ENCODE measurements around the gene KLK6. TPM values are rescaled to one million over a fixed set of nuclear protein-coding genes. Genes with fewer than 3 reads are reported as not detected.

KLK6 gene
- total and polyA plus RNA-seq, 11 donors, result not detected

DNA sequence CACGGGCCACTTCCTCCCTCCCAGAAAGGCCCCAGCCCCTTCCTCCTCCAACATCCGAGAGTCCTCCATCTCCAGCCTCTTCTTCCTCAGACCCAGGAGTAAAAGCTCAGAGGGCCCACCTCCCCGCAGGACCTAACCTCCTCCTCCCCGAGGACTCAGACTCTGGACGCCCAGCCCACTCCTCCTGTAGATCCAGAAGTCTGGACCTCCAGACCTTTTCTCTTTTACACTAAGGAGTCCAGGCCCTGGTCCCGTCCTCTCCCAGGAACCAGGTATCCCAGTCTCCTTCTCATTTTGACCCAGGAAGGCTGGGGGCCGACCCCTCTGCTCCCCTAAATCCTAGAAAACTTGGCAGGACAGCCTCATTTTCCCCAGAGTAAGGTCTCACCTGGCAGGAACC is 33.9 kb upstream of the KLK6 start:
- intact Hi-C loops (cut with DNase I), result no loop called here
- WGBS, 4 donors, result 73 to 81% (median 78%) methylated on average over 7 of the region's 7 CpGs
- peaks cover 11 to 73% (median 29%) of the 10 kb centered on the region in 9 donors for H3K27me3 ChIP-seq

DNA sequence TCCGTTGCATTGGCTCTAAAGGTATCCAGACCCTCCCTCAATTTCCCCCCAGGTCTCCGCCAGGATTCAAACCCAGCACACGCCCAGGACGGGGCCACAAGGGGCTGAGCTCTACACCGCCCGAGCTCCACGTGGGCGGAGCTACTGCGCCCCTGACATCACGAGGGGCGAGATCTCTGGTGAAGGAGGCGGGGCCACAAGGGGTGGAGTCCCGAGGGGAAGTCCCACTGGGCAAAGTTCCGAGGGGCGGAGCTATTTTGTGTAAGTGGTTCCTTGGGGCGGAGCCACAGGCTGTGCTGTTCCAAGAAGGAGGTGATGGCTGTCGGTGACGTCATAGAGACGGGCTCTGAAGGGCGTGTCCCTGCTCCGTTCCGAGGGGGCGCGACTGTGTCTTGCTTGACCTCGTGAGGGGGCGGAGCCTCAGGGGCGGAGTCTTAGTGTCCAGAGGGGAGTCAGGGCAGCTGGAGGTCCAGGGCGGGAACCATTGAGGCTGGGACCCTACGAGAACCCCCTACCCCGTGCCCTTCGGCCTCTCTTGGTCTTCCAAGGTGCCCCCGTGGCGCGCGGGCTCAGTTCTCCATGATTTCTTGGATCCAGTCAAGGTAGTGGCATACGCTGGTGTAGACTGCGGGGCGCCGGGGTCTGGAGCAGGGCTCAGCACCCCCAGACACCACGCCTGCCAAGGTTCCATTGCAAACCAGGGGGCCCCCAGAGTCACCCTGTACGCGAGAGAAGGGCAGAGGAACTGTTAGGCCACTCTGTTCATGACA is 33.3 kb upstream of the KLK6 start:
- ATAC-seq, result no peak
- TF ChIP-seq POLR2A (IDR thresholded peaks at IDR 0.05), result no peak
- TF ChIP-seq, protein P1, sequence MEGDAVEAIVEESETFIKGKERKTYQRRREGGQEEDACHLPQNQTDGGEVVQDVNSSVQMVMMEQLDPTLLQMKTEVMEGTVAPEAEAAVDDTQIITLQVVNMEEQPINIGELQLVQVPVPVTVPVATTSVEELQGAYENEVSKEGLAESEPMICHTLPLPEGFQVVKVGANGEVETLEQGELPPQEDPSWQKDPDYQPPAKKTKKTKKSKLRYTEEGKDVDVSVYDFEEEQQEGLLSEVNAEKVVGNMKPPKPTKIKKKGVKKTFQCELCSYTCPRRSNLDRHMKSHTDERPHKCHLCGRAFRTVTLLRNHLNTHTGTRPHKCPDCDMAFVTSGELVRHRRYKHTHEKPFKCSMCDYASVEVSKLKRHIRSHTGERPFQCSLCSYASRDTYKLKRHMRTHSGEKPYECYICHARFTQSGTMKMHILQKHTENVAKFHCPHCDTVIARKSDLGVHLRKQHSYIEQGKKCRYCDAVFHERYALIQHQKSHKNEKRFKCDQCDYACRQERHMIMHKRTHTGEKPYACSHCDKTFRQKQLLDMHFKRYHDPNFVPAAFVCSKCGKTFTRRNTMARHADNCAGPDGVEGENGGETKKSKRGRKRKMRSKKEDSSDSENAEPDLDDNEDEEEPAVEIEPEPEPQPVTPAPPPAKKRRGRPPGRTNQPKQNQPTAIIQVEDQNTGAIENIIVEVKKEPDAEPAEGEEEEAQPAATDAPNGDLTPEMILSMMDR (IDR thresholded peaks at IDR 0.05), result no peak
- 23 to 65% (median 54%) methylated on average over 25 to 42 of the region's 42 CpGs for WGBS, 4 donors

More for the DNA sequence above, 33.9 kb upstream of the KLK6 start:
- Histone ChIP-seq H3K4me1 (no peaks in the 10 kb centered on the region), H3K36me3 (no peaks in the 10 kb centered on the region), H3K4me3 (no peak overlapping the region), H3K27ac (no peak overlapping the region), H3K9me3 (no peaks in the 10 kb centered on the region)
- TF ChIP-seq, protein P1 (IDR thresholded peaks at IDR 0.05), result no peak
- TF ChIP-seq POLR2A (IDR thresholded peaks at IDR 0.05), result no peak
- DNase-seq (no peak), ATAC-seq (no peak)

DNA sequence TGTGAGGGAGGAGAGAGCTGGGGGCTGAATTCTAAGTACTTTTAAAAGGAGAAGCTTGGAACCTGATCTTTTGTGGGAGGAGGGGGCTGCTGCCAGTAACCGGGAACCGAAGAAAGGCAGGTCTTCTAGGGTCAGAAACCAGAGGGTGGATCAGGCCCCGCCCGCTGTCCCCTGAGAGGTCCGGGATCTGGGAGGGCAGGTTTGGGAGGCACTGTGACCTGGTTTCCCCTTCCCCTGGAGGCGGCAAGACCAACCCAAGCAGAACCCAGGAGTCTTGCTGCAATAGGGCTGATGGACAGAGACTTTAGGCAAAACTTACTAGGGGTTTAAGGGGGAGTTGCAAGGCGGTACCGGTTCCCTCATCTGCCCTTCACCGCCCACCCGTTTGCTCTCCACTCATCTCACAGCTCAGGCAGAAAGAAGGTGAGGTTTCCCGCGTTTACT is 32.7 kb upstream of the KLK6 start:
- Histone ChIP-seq H3K9me3 (no peaks in the 10 kb centered on the region), H3K4me1 (no peaks in the 10 kb centered on the region), H3K4me3 (no peak overlapping the region), H3K27ac (no peak overlapping the region), H3K27me3 (peaks cover 14 to 79% (median 29%) of the 10 kb centered on the region in 9 donors), H3K36me3 (no peaks in the 10 kb centered on the region)
- intact Hi-C loops (cut with DNase I), result no loop called here
- 22 to 48% (median 36%) methylated on average over 12 of the region's 12 CpGs for WGBS, 4 donors
- TF ChIP-seq, protein P1 (IDR thresholded peaks at IDR 0.05), result no peak
- TF ChIP-seq POLR2A (IDR thresholded peaks at IDR 0.05), result no peak
- ATAC-seq, result no peak
- DNase-seq, result no peak

More for the DNA sequence above, 33.3 kb upstream of the KLK6 start:
- Histone ChIP-seq H3K9me3 (no peaks in the 10 kb centered on the region), H3K36me3 (no peaks in the 10 kb centered on the region), H3K27me3 (peaks cover 13 to 79% (median 29%) of the 10 kb centered on the region in 9 donors), H3K4me1 (no peaks in the 10 kb centered on the region), H3K27ac (no peak overlapping the region), H3K4me3 (no peak overlapping the region)
- intact Hi-C loops (cut with DNase I), result no loop called here
- no peak for DNase-seq

DNA sequence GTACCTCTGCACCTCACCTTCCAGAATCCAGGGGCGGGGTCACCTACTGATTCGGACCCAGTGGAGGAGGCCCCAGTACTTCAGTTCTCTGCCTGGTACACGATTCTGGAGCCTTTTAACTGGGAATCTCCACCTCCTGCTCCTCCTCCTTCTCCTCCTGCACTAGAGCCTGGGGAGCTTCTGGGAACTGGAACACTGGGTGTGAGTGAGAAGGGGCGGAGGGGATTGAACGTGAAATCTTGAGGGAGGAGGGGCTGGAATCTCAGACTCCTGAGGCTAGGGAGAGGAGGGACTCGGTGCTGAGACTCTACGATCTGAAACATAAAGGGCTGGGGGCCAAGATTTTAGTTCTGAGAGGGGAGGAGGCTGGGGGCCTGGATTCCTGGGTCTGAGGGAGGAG is 32.1 kb upstream of the KLK6 start, which contains the start of gene KLK8:
KLK8 (minus strand) TSS at position 90 of the 400 bp plus-strand sequence. CDS start 437 bp downstream, outside the sequence.
- no peaks in the 10 kb centered on the region for H3K9me3 ChIP-seq
- no peak for DNase-seq
- 27 to 34% (median 29%) methylated on average over 7 of the region's 7 CpGs for WGBS, 4 donors
- H3K4me3 ChIP-seq, result no peak within 1 kb of the TSS
- no peaks in the 10 kb centered on the region for H3K4me1 ChIP-seq
- TF ChIP-seq, protein P1 (IDR thresholded peaks at IDR 0.05), result no peak
- ATAC-seq, result no peak
- no peaks in the 10 kb centered on the region for H3K36me3 ChIP-seq
- intact Hi-C loops (cut with DNase I), result no loop called here
- no peak within 1 kb of the TSS for H3K27ac ChIP-seq
- peaks cover 14 to 73% (median 29%) of the 10 kb centered on the region in 9 donors for H3K27me3 ChIP-seq
